Fibroblast of lung (primary cell): ENCODE measurements around the gene FADD. TPM values are rescaled to one million over a fixed set of nuclear protein-coding genes. Genes with fewer than 3 reads are reported as not detected.

ENCODE experiments used
- DNase-seq, 2 donors: peaks; one replicate each; pipeline versions ENCODE4 v3.0.0 to v3.0.0-alpha.2; 2010; ENCODE audit warnings: low read depth in 2 of 2
- H2AFZ ChIP-seq: 2 replicates; pipeline ENCODE4 v1.5.1; 2012; ENCODE audit warnings: low read length, control low read depth, inconsistent platforms
- H3K27ac ChIP-seq: 2 replicates; pipeline ENCODE4 v1.5.1; 2011; ENCODE audit warnings: low read length, control low read depth; ENCODE audit not compliant: insufficient read depth
- H3K27me3 ChIP-seq: 2 replicates; pipeline ENCODE4 v1.5.1; 2011; ENCODE audit warnings: mild to moderate bottlenecking, low read length; ENCODE audit not compliant: control insufficient read depth, insufficient read depth
- H3K36me3 ChIP-seq: 2 replicates; pipeline ENCODE4 v1.5.1; 2011; ENCODE audit warnings: low read length; ENCODE audit not compliant: control insufficient read depth, insufficient read depth
- H3K4me1 ChIP-seq: 2 replicates; pipeline ENCODE4 v1.5.1; 2011; ENCODE audit warnings: low read length; ENCODE audit not compliant: control insufficient read depth, insufficient read depth; ENCODE audit errors: extremely low read depth
- H3K4me2 ChIP-seq: 2 replicates; pipeline ENCODE4 v1.5.1; 2011; ENCODE audit warnings: low read length, control low read depth; ENCODE audit not compliant: insufficient read depth; ENCODE audit errors: extremely low read depth
- H3K4me3 ChIP-seq, 4 experiments: fragments of 200-600 bp in 1 of 4; sonication (generic) in 1 of 4; replicated peaks in 1 of 4; 2 replicates each; pipeline ENCODE4 v1.5.1; 2011 to 2016; ENCODE audit warnings: low read length in 4 of 4, low read depth in 3 of 4, mild to moderate bottlenecking in 3 of 4, control low read depth in 2 of 4, inconsistent platforms in 1 of 4, mixed read lengths in 1 of 4; ENCODE audit not compliant: insufficient read depth in 1 of 4; ENCODE audit errors: control extremely low read depth in 1 of 4
- H3K79me2 ChIP-seq: 2 replicates; pipeline ENCODE4 v1.5.1; 2012; ENCODE audit warnings: mild to moderate bottlenecking, low read length, inconsistent platforms; ENCODE audit not compliant: control insufficient read depth, insufficient read depth
- H3K9ac ChIP-seq: 2 replicates; pipeline ENCODE4 v1.5.1; 2011; ENCODE audit warnings: mild to moderate bottlenecking, low read length, control low read depth; ENCODE audit not compliant: insufficient read depth
- H3K9me3 ChIP-seq: 2 replicates; pipeline ENCODE4 v1.5.1; 2012; ENCODE audit warnings: low read depth, low read length; ENCODE audit not compliant: control insufficient read depth, insufficient read depth
- H4K20me1 ChIP-seq: 2 replicates; pipeline ENCODE4 v1.5.1; 2011; ENCODE audit warnings: low read length; ENCODE audit not compliant: control insufficient read depth, insufficient read depth; ENCODE audit errors: extremely low read depth
- CTCF ChIP-seq, 2 donors: IDR thresholded peaks in 1 of 2; conservative IDR thresholded peaks in 1 of 2; 1 replicate in 1 of 2; 2 replicates in 1 of 2; pipeline ENCODE4 v1.5.1; 2011 to 2012; ENCODE audit warnings: low read length in 2 of 2, control low read depth in 1 of 2, inconsistent platforms in 1 of 2, low read depth in 1 of 2, mild to moderate bottlenecking in 1 of 2
- EZH2 ChIP-seq: IDR thresholded peaks from 2 replicates; pipeline ENCODE4 v1.5.1; 2012; ENCODE audit warnings: low read length, control low read depth, mild to moderate bottlenecking; ENCODE audit errors: missing control alignments
- polyA plus RNA-seq, 2 donors: library from polyadenylated mRNA; depleted of rRNA in 1 of 2; stranded (reverse) in 1 of 2; unstranded in 1 of 2; fragments of >200 nt; gene quantifications; 2 replicates each; pipeline ENCODE4 v1.2.1, GENCODE V29; 2011 to 2012; ENCODE audit warnings: missing spikeins in 1 of 2
- total RNA-seq: library from RNA; depleted of rRNA; stranded (reverse); fragments of >200 nt; gene quantifications from 2 replicates; pipeline ENCODE4 v1.2.1, GENCODE V29; 2014

FADD gene
- total and polyA plus RNA-seq, 2 donors (not counting 1 experiment from before 2014, with no cell fraction given): 26.3 to 32.0 TPM

- Histone ChIP-seq H3K9ac (no peak overlapping the region), H3K4me1 (peaks cover 9% of the 10 kb centered on the region), H3K9me3 (no peaks in the 10 kb centered on the region), H2AFZ (no peak overlapping the region), H3K79me2 (peaks cover 40% of the 10 kb centered on the region), H4K20me1 (no peaks in the 10 kb centered on the region), H3K27me3 (no peaks in the 10 kb centered on the region), H3K27ac (no peak overlapping the region), H3K4me3 (no peak overlapping the region), H3K36me3 (peaks cover 16% of the 10 kb centered on the region), H3K4me2 (no peak overlapping the region)
- DNase-seq: no peak
- TF ChIP-seq CTCF (conservative IDR thresholded peaks at IDR 0.05 in 1 of 2, IDR thresholded peaks at IDR 0.05 in 1 of 2; ENCODE audit: low read depth in 1 of 2, low read length in 2 of 2): no peak
- no peak for TF ChIP-seq EZH2
These were observed 3.9 kb downstream of the FADD start for GRCh38 chr11:70206982-70207376.

GRCh38 chr11:70207531-70208131, 4.5 kb downstream of the FADD start:
- H3K9ac ChIP-seq: no peak overlapping the region
- no peak for TF ChIP-seq CTCF (conservative IDR thresholded peaks at IDR 0.05 in 1 of 2, IDR thresholded peaks at IDR 0.05 in 1 of 2; ENCODE audit: low read depth in 1 of 2, low read length in 2 of 2)
- H3K27me3 ChIP-seq: no peaks in the 10 kb centered on the region
- peaks cover 9% of the 10 kb centered on the region for H3K4me1 ChIP-seq
- H3K79me2 ChIP-seq: peaks cover 40% of the 10 kb centered on the region
- H3K4me3 ChIP-seq: no peak overlapping the region
- no peak overlapping the region for H3K27ac ChIP-seq
- H2AFZ ChIP-seq: no peak overlapping the region
- DNase-seq: no peak
- no peaks in the 10 kb centered on the region for H4K20me1 ChIP-seq
- H3K36me3 ChIP-seq: peaks cover 16% of the 10 kb centered on the region
- no peaks in the 10 kb centered on the region for H3K9me3 ChIP-seq
- H3K4me2 ChIP-seq: no peak overlapping the region

DNA sequence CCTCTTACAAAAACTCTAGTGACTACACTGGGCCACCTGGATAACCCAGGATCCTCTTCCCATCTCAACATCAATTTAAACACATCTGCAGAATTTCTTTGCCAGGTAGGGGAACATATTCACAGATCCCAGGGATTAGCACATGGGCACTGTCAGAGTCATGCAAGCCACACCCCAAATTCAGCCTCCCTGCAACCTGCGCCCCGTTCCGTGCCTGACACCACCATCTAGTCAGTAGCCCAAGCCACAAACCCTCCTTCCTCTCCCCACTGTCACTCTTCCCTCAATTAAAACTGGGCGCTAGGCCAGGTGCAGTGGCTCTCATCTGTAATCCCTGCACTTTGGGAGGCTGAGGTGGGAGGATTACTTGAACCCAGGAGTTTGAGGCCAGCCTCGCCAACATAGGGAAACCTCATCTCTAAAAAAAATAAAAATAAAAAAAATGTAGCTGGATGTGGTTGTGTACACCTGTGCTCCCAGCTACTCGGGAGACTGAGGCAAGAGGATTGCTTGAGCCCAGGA, 6.4 kb downstream of the FADD start:
- Histone ChIP-seq H2AFZ (no peak overlapping the region), H4K20me1 (no peaks in the 10 kb centered on the region), H3K9me3 (no peaks in the 10 kb centered on the region), H3K27me3 (no peaks in the 10 kb centered on the region), H3K4me3 (no peak overlapping the region), H3K4me2 (no peak overlapping the region), H3K27ac (no peak overlapping the region), H3K36me3 (peaks cover 16% of the 10 kb centered on the region), H3K9ac (no peak overlapping the region), H3K79me2 (peaks cover 31% of the 10 kb centered on the region), H3K4me1 (peaks cover 9% of the 10 kb centered on the region)
- DNase-seq: no peak
- TF ChIP-seq CTCF (conservative IDR thresholded peaks at IDR 0.05 in 1 of 2, IDR thresholded peaks at IDR 0.05 in 1 of 2; ENCODE audit: low read depth in 1 of 2, low read length in 2 of 2) (no peak), EZH2 (no peak)
